Smooth muscle cell (in vitro differentiated cells): ENCODE results near the gene HERC3. TPM values are rescaled to one million over a fixed set of nuclear protein-coding genes. Genes with fewer than 3 reads are reported as not detected.
A peak's percentile ranks its signal among the peaks of the same experiment; 100 is the strongest.

Experiments used
- DNase-seq: peaks from one replicate; lab custom pipeline; 2025; ENCODE audit not compliant: unreplicated experiment; lab: John Stamatoyannopoulos, UW
- H2AFZ ChIP-seq: fragments of 200-600 bp; sonication (generic); 2 replicates; pipeline ENCODE4 v1.6.0; 2016; ENCODE audit warnings: antibody characterized with exemption, low read depth, mild to moderate bottlenecking
- H3F3A ChIP-seq: fragments of 200-600 bp; sonication (generic); 2 replicates; pipeline ENCODE4 v1.6.0; 2017; ENCODE audit warnings: antibody characterized with exemption, low read depth
- H3K27ac ChIP-seq: fragments of 200-600 bp; sonication (generic); 2 replicates; pipeline ENCODE4 v1.5.1; 2016; ENCODE audit warnings: low read depth, mild to moderate bottlenecking
- H3K27me3 ChIP-seq: fragments of 200-600 bp; sonication (generic); 2 replicates; pipeline ENCODE4 v1.6.1; 2016; ENCODE audit warnings: low read depth, mild to moderate bottlenecking
- H3K36me3 ChIP-seq: fragments of 200-600 bp; sonication (generic); 2 replicates; pipeline ENCODE4 v1.5.1; 2016; ENCODE audit warnings: low read depth
- H3K4me1 ChIP-seq: fragments of 200-600 bp; sonication (generic); 2 replicates; pipeline ENCODE4 v1.5.1; 2016; ENCODE audit warnings: low read depth
- H3K4me2 ChIP-seq: fragments of 200-600 bp; sonication (generic); 2 replicates; pipeline ENCODE4 v1.6.0; 2016; ENCODE audit warnings: mild to moderate bottlenecking
- H3K4me3 ChIP-seq: fragments of 200-600 bp; sonication (generic); 2 replicates; pipeline ENCODE4 v1.5.1; 2016; ENCODE audit warnings: mild to moderate bottlenecking
- H3K79me2 ChIP-seq: fragments of 200-600 bp; sonication (generic); 2 replicates; pipeline ENCODE4 v1.6.0; 2016; ENCODE audit warnings: low read depth, mild to moderate bottlenecking
- H3K9ac ChIP-seq: fragments of 200-600 bp; sonication (generic); 2 replicates; pipeline ENCODE4 v1.6.0; 2016; ENCODE audit warnings: low read depth
- H3K9me3 ChIP-seq: fragments of 200-600 bp; sonication (generic); replicated peaks from 2 replicates; pipeline ENCODE4 v1.5.1; 2016; ENCODE audit warnings: low read depth
- H4K20me1 ChIP-seq: fragments of 200-600 bp; sonication (generic); 2 replicates; pipeline ENCODE4 v1.6.0; 2016; ENCODE audit warnings: low read depth
- CTCF ChIP-seq: fragments of 200-600 bp; sonication (generic); IDR thresholded peaks from 2 replicates; pipeline ENCODE4 v1.5.1; 2017; ENCODE audit warnings: borderline replicate concordance, mild to moderate bottlenecking, antibody characterized with exemption; ENCODE audit not compliant: insufficient read depth, poor library complexity, severe bottlenecking
- WGBS: methylation state at CpG from one replicate; pipeline ENCODE4 v1.1.7; 2016; ENCODE audit warnings: low lambda C conversion rate; 5-methylcytosine and 5-hydroxymethylcytosine counted together
- polyA plus RNA-seq: library from polyadenylated mRNA; unstranded; fragments of >200 nt; fragmentation: Nextera tagmentation; extraction: Ambion mirVana; gene quantifications from 2 replicates; pipeline ENCODE4 v1.2.1, GENCODE V29; 2016
- total RNA-seq: library from RNA; depleted of rRNA; stranded (reverse); fragments of >200 nt; gene quantifications from 2 replicates; pipeline ENCODE4 v1.2.3, GENCODE V29; 2014

HERC3 gene
- total and polyA plus RNA-seq, 2 experiments from 2014 or later = 14.5 to 20.2 TPM

- peak overlapping the region; percentile 77 for H3K4me2 ChIP-seq
- H2AFZ ChIP-seq = no peak overlapping the region
- WGBS = 47% methylated on average over 1 of the region's 1 CpG
- no peaks in the 10 kb centered on the region for H4K20me1 ChIP-seq
- H3K79me2 ChIP-seq = peaks cover 10% of the 10 kb centered on the region
- TF ChIP-seq CTCF = no peak
- H3K9ac ChIP-seq = peak overlapping the region; percentile 77
- H3K4me3 ChIP-seq = peak overlapping the region; percentile 10
- H3F3A ChIP-seq = peaks cover 7% of the 10 kb centered on the region
- H3K27ac ChIP-seq = peak overlapping the region; percentile 96
- H3K9me3 ChIP-seq = no peaks in the 10 kb centered on the region
- peaks cover 41% of the 10 kb centered on the region for H3K4me1 ChIP-seq
- no peak for DNase-seq
- H3K27me3 ChIP-seq = no peaks in the 10 kb centered on the region
- no peaks in the 10 kb centered on the region for H3K36me3 ChIP-seq
Measured at GRCh38 chr4:88599714-88600113, 7.4 kb downstream of the HERC3 start.

GRCh38 chr4:88600176-88600838, 8.0 kb downstream of the HERC3 start:
- Histone ChIP-seq H3K9me3 (no peaks in the 10 kb centered on the region), H3K4me3 (peak overlapping the region; percentile 10), H3K79me2 (peaks cover 9% of the 10 kb centered on the region), H3F3A (peaks cover 7% of the 10 kb centered on the region), H4K20me1 (no peaks in the 10 kb centered on the region), H3K27ac (peak overlapping the region; percentile 96), H3K36me3 (no peaks in the 10 kb centered on the region), H2AFZ (no peak overlapping the region), H3K4me1 (peaks cover 41% of the 10 kb centered on the region), H3K9ac (peak overlapping the region; percentile 77), H3K27me3 (no peaks in the 10 kb centered on the region), H3K4me2 (peak overlapping the region; percentile 77)
- no peak for TF ChIP-seq CTCF
- 38% methylated on average over 2 of the region's 2 CpGs for WGBS
- DNase-seq = no peak

GRCh38 chr4:88604978-88605678, 12.8 kb downstream of the HERC3 start:
- Histone ChIP-seq H3K4me2 (no peak overlapping the region), H3K4me3 (no peak overlapping the region), H3K36me3 (peaks cover 15% of the 10 kb centered on the region), H3K9ac (no peak overlapping the region), H3K27me3 (no peaks in the 10 kb centered on the region), H3K27ac (no peak overlapping the region), H3K9me3 (no peaks in the 10 kb centered on the region), H2AFZ (no peak overlapping the region), H3K79me2 (peaks cover 9% of the 10 kb centered on the region), H3F3A (peaks cover 7% of the 10 kb centered on the region), H3K4me1 (peaks cover 14% of the 10 kb centered on the region), H4K20me1 (no peaks in the 10 kb centered on the region)
- 88% methylated on average over 1 of the region's 1 CpG for WGBS
- no peak for TF ChIP-seq CTCF
- no peak for DNase-seq
